Spleen (tissue), 11 donors: ENCODE data around the gene VPS51. TPM values are rescaled to one million over a fixed set of nuclear protein-coding genes. Genes with fewer than 3 reads are reported as not detected.

Experiments
- DNase-seq: peaks from one replicate; pipeline ENCODE4 v3.0.0-alpha.2; 2020
- H3K27ac ChIP-seq, 8 donors: fragments of 200-600 bp; sonication (generic) in 7 of 8; 1 replicate in 4 of 8; 2 replicates in 4 of 8; pipeline versions ENCODE4 v1.5.0 to v1.8.0; 2016 to 2021; ENCODE audit warnings: inconsistent platforms in 4 of 8, mild to moderate bottlenecking in 4 of 8, moderate library complexity in 1 of 8
- H3K27me3 ChIP-seq, 7 donors: fragments of 200-600 bp; sonication (generic) in 6 of 7; replicated peaks in 1 of 7; 1 replicate in 4 of 7; 2 replicates in 3 of 7; pipeline versions ENCODE4 v1.5.0 to v1.8.0; 2016 to 2021; ENCODE audit warnings: inconsistent platforms in 3 of 7, mild to moderate bottlenecking in 1 of 7
- H3K36me3 ChIP-seq, 6 donors: fragments of 200-600 bp; sonication (generic) in 5 of 6; 1 replicate in 4 of 6; 2 replicates in 2 of 6; pipeline versions ENCODE4 v1.5.0 to v1.8.0; 2016 to 2021; ENCODE audit warnings: inconsistent platforms in 2 of 6
- H3K4me1 ChIP-seq, 6 donors: fragments of 200-600 bp; sonication (generic) in 5 of 6; 1 replicate in 3 of 6; 2 replicates in 3 of 6; pipeline versions ENCODE4 v1.5.0 to v1.8.0; 2016 to 2021; ENCODE audit warnings: inconsistent platforms in 3 of 6
- H3K4me3 ChIP-seq, 8 donors: fragments of 200-600 bp; sonication (generic) in 7 of 8; 1 replicate in 4 of 8; 2 replicates in 4 of 8; pipeline versions ENCODE4 v1.5.0 to v1.8.0; 2016 to 2021; ENCODE audit warnings: inconsistent platforms in 4 of 8, mild to moderate bottlenecking in 4 of 8, moderate library complexity in 2 of 8
- H3K9me3 ChIP-seq, 8 donors: fragments of 200-600 bp; sonication (generic) in 7 of 8; 1 replicate in 4 of 8; 2 replicates in 4 of 8; pipeline versions ENCODE4 v1.5.0 to v1.8.0; 2016 to 2021; ENCODE audit warnings: inconsistent platforms in 4 of 8
- POLR2A ChIP-seq, 3 donors: fragments of 450-650 bp; IDR thresholded peaks; one replicate each; pipeline ENCODE4 v1.5.1; 2017; ENCODE audit warnings: antibody characterized with exemption in 3 of 3, mild to moderate bottlenecking in 1 of 3
- POLR2AphosphoS5 ChIP-seq, 3 donors: sonication (generic); formaldehyde crosslinking; IDR thresholded peaks; one replicate each; pipeline ENCODE4 v1.5.1; 2017; ENCODE audit warnings: antibody characterized with exemption in 3 of 3
- WGBS, 5 donors: extraction: QIAGEN DNeasy Blood & Tissue Kit in 3 of 5; methylation state at CpG; one replicate each; pipeline versions ENCODE4 v1.1.5 to v1.1.7; 2013 to 2018; 5-methylcytosine and 5-hydroxymethylcytosine counted together
- intact Hi-C: fragments of 100-400 bp; cut with DNase I; formaldehyde crosslinking; loops from one replicate; pipeline ENCODE4 v1.15.0; 2023; ENCODE audit warnings: low total_unique reads
- polyA plus RNA-seq, 3 donors: library from polyadenylated mRNA; stranded (reverse); fragments of 200-250 nt; gene quantifications; one replicate each; pipeline ENCODE4 v1.2.1, GENCODE V29; 2013
- total RNA-seq, 7 donors: library from RNA; depleted of rRNA in 3 of 7; stranded (reverse); fragments of >200 nt in 3 of 7; fragmentation: NEBNext Ultra II Directional in 4 of 7; extraction: Animal tissue kit (Norgen Biotek cat#: 25700) in 4 of 7; gene quantifications; one replicate each; pipeline versions ENCODE4 v1.1.0 to v1.2.1, GENCODE V29; 2016 to 2021
- TF ChIP-seq, protein P1 (sequence below), 11 experiments: fragments of 200-600 bp in 7 of 11; fragments of 450-650 bp in 4 of 11; sonication (generic) in 4 of 11; IDR thresholded peaks in 8 of 11; conservative IDR thresholded peaks in 3 of 11; 1 replicate in 7 of 11; 2 replicates in 4 of 11; pipeline versions ENCODE4 v1.4.0 to v1.8.0; 2016 to 2021; ENCODE audit warnings: antibody characterized with exemption in 11 of 11, inconsistent platforms in 4 of 11, mild to moderate bottlenecking in 1 of 11
- donor health status: healthy with polysubstance abuse.
- donor health status: DM: no; HTN: no; CAD: no; lungs with moderate emphysema.
- donor health status: DM: no; HTN: no; CAD: no.
- donor health status: Bipolar disorder and iron deficiency.
- donor health status: healthy.
- donor health status: DM: no; HTN: no; CAD: no.
- donor health status: DM: yes; HTN: yes; CAD: no.

The VPS51 gene
- total and polyA plus RNA-seq, 10 donors, result 103 to 570 (median 149) TPM

- H3K27me3 ChIP-seq, result no peaks in the 10 kb centered on the region
- WGBS, 5 donors, result 79 to 82% (median 79%) methylated on average over 1 of the region's 1 CpG
- H3K9me3 ChIP-seq, result no peaks in the 10 kb centered on the region
- no peaks in the 10 kb centered on the region for H3K4me1 ChIP-seq
- no peak overlapping the region for H3K27ac ChIP-seq
- H3K36me3 ChIP-seq, result peaks cover 0 to 14% (median 0%) of the 10 kb centered on the region in 6 donors
- no peak for TF ChIP-seq POLR2A (IDR thresholded peaks at IDR 0.05)
- TF ChIP-seq POLR2AphosphoS5 (IDR thresholded peaks at IDR 0.05), result no peak
- TF ChIP-seq, protein P1, sequence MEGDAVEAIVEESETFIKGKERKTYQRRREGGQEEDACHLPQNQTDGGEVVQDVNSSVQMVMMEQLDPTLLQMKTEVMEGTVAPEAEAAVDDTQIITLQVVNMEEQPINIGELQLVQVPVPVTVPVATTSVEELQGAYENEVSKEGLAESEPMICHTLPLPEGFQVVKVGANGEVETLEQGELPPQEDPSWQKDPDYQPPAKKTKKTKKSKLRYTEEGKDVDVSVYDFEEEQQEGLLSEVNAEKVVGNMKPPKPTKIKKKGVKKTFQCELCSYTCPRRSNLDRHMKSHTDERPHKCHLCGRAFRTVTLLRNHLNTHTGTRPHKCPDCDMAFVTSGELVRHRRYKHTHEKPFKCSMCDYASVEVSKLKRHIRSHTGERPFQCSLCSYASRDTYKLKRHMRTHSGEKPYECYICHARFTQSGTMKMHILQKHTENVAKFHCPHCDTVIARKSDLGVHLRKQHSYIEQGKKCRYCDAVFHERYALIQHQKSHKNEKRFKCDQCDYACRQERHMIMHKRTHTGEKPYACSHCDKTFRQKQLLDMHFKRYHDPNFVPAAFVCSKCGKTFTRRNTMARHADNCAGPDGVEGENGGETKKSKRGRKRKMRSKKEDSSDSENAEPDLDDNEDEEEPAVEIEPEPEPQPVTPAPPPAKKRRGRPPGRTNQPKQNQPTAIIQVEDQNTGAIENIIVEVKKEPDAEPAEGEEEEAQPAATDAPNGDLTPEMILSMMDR (IDR thresholded peaks at IDR 0.05 in 8 of 11, conservative IDR thresholded peaks at IDR 0.05 in 3 of 11), result no peak
- intact Hi-C loops, result no loop called here
- no peak for DNase-seq
- H3K4me3 ChIP-seq, result no peak overlapping the region
Measured at GRCh38 chr11:65072631-65072966, 23.4 kb upstream of the VPS51 start.

GRCh38 chr11:65077451-65077850 lies 18.6 kb upstream of the VPS51 start:
- H3K4me3 ChIP-seq, result no peak overlapping the region
- H3K27me3 ChIP-seq, result no peaks in the 10 kb centered on the region
- H3K9me3 ChIP-seq, result no peaks in the 10 kb centered on the region
- peaks cover 0 to 20% (median 0%) of the 10 kb centered on the region in 6 donors for H3K4me1 ChIP-seq
- no peak for DNase-seq
- intact Hi-C loops, result no loop called here
- no peak overlapping the region for H3K27ac ChIP-seq
- H3K36me3 ChIP-seq, result peaks cover 0 to 35% (median 0%) of the 10 kb centered on the region in 6 donors
- WGBS, 5 donors, result 69 to 90% (median 83%) methylated on average over 4 of the region's 4 CpGs
- TF ChIP-seq, protein P1 (IDR thresholded peaks at IDR 0.05 in 8 of 11, conservative IDR thresholded peaks at IDR 0.05 in 3 of 11), result no peak
- TF ChIP-seq POLR2A (IDR thresholded peaks at IDR 0.05), result no peak
- no peak for TF ChIP-seq POLR2AphosphoS5 (IDR thresholded peaks at IDR 0.05)

- intact Hi-C loops, result no loop called here
- TF ChIP-seq, protein P1 (IDR thresholded peaks at IDR 0.05 in 8 of 11, conservative IDR thresholded peaks at IDR 0.05 in 3 of 11), result peak; percentile 35 to 84 (median 75)
- no peak for TF ChIP-seq POLR2A (IDR thresholded peaks at IDR 0.05)
- no peak for TF ChIP-seq POLR2AphosphoS5 (IDR thresholded peaks at IDR 0.05)
- Histone ChIP-seq H3K9me3 (no peaks in the 10 kb centered on the region), H3K27ac (peak overlapping the region in 1 of 8 donors; percentile 3), H3K4me1 (peaks cover 0 to 27% (median 2%) of the 10 kb centered on the region in 6 donors), H3K4me3 (no peak overlapping the region), H3K36me3 (peaks cover 0 to 35% (median 0%) of the 10 kb centered on the region in 6 donors), H3K27me3 (no peaks in the 10 kb centered on the region)
- 50 to 63% (median 59%) methylated on average over 3 of the region's 3 CpGs for WGBS, 5 donors
- peak; percentile 82 for DNase-seq
Measured at GRCh38 chr11:65078151-65078550, 17.9 kb upstream of the VPS51 start.

- intact Hi-C loops, result no loop called here
- peaks cover 4 to 34% (median 9%) of the 10 kb centered on the region in 6 donors for H3K4me1 ChIP-seq
- no peaks in the 10 kb centered on the region for H3K27me3 ChIP-seq
- TF ChIP-seq, protein P1 (IDR thresholded peaks at IDR 0.05 in 8 of 11, conservative IDR thresholded peaks at IDR 0.05 in 3 of 11), result no peak
- TF ChIP-seq POLR2A (IDR thresholded peaks at IDR 0.05) (no peak), POLR2AphosphoS5 (IDR thresholded peaks at IDR 0.05) (no peak)
- WGBS, 5 donors, result 90 to 92% (median 91%) methylated on average over 9 of the region's 9 CpGs
- no peak for DNase-seq
- H3K4me3 ChIP-seq, result no peak overlapping the region
- peaks cover 0 to 35% (median 0%) of the 10 kb centered on the region in 6 donors for H3K36me3 ChIP-seq
- H3K27ac ChIP-seq, result peak overlapping the region in 1 of 8 donors; percentile 3
- H3K9me3 ChIP-seq, result no peaks in the 10 kb centered on the region
Measured at GRCh38 chr11:65078786-65079342, 17.1 kb upstream of the VPS51 start.
